Keratinocyte (primary cell): ENCODE data around the gene ZNF154. TPM values are rescaled to one million over a fixed set of nuclear protein-coding genes. Genes with fewer than 3 reads are reported as not detected.
"Not testable (repeated sequence)": the region's sequence is repeated elsewhere in the genome, so short reads cannot be mapped to it uniquely, and the experiment has no call there.

Source experiments
- DNase-seq: peaks from one replicate; pipeline ENCODE4 v3.0.0-alpha.2; 2011; ENCODE audit warnings: low read depth, missing footprints, low spot score
- FAIRE-seq: peaks from 2 replicates; lab custom pipeline; 2011; peaks lifted over from hg19 to GRCh38; lab: Jason Lieb, UNC
- H2AFZ ChIP-seq: 2 replicates; pipeline ENCODE4 v1.6.0; 2012; ENCODE audit warnings: low read length, control low read depth, inconsistent platforms; ENCODE audit not compliant: control insufficient read depth
- H3K27ac ChIP-seq: 2 replicates; pipeline ENCODE4 v1.5.1; 2011; ENCODE audit warnings: low read length; ENCODE audit not compliant: control insufficient read depth, insufficient read depth
- H3K27me3 ChIP-seq: 3 replicates; pipeline ENCODE4 v1.6.0; 2011; ENCODE audit warnings: low read length; ENCODE audit not compliant: control insufficient read depth, insufficient read depth; ENCODE audit errors: extremely low read depth
- H3K36me3 ChIP-seq, 2 experiments: 2 replicates in 1 of 2; 3 replicates in 1 of 2; pipeline ENCODE4 v1.5.1; 2011; ENCODE audit warnings: low read length in 2 of 2, mild to moderate bottlenecking in 1 of 2; ENCODE audit not compliant: control insufficient read depth in 2 of 2, insufficient read depth in 2 of 2; ENCODE audit errors: extremely low read depth in 1 of 2
- H3K4me1 ChIP-seq: 3 replicates; pipeline ENCODE4 v1.5.1; 2011; ENCODE audit warnings: low read length; ENCODE audit not compliant: control insufficient read depth, insufficient read depth; ENCODE audit errors: extremely low read depth
- H3K4me2 ChIP-seq: 3 replicates; pipeline ENCODE4 v1.6.0; 2011; ENCODE audit warnings: low read depth, low read length; ENCODE audit not compliant: control insufficient read depth, insufficient read depth; ENCODE audit errors: extremely low read depth
- H3K4me3 ChIP-seq, 3 experiments: fragments of 200-600 bp in 1 of 3; sonication (generic) in 1 of 3; 2 replicates in 2 of 3; 3 replicates in 1 of 3; pipeline ENCODE4 v1.5.1; 2011 to 2016; ENCODE audit warnings: low read length in 3 of 3, mild to moderate bottlenecking in 3 of 3, control low read depth in 2 of 3, inconsistent platforms in 1 of 3, low read depth in 1 of 3, mixed read lengths in 1 of 3, mixed run types in 1 of 3, moderate library complexity in 1 of 3; ENCODE audit not compliant: control insufficient read depth in 2 of 3, insufficient read depth in 2 of 3; ENCODE audit errors: extremely low read depth in 1 of 3
- H3K79me2 ChIP-seq: 2 replicates; pipeline ENCODE4 v1.6.0; 2012; ENCODE audit warnings: low read length; ENCODE audit not compliant: control insufficient read depth, insufficient read depth
- H3K9ac ChIP-seq: 3 replicates; pipeline ENCODE4 v1.6.0; 2011; ENCODE audit warnings: low read length; ENCODE audit not compliant: control insufficient read depth, insufficient read depth; ENCODE audit errors: extremely low read depth
- H3K9me1 ChIP-seq: 3 replicates; pipeline ENCODE4 v1.6.0; 2011; ENCODE audit warnings: low read length; ENCODE audit not compliant: control insufficient read depth, insufficient read depth; ENCODE audit errors: extremely low read depth
- H3K9me3 ChIP-seq: 2 replicates; pipeline ENCODE4 v1.5.1; 2012; ENCODE audit warnings: low read depth, low read length; ENCODE audit not compliant: control insufficient read depth
- H4K20me1 ChIP-seq: 3 replicates; pipeline ENCODE4 v1.6.0; 2011; ENCODE audit warnings: low read length; ENCODE audit not compliant: control insufficient read depth, insufficient read depth; ENCODE audit errors: extremely low read depth
- CTCF ChIP-seq, 3 experiments: IDR thresholded peaks in 1 of 3; conservative IDR thresholded peaks in 1 of 3; optimal IDR thresholded peaks in 1 of 3; 2 replicates in 2 of 3; 3 replicates in 1 of 3; pipeline versions ENCODE3 to v1.5.1; 2011; ENCODE audit warnings: low read length in 3 of 3, mild to moderate bottlenecking in 3 of 3, moderate library complexity in 2 of 3, control low read depth in 1 of 3, inconsistent platforms in 1 of 3; ENCODE audit not compliant: insufficient read depth in 2 of 3; ENCODE audit errors: extremely low read depth in 1 of 3
- EZH2 ChIP-seq: IDR thresholded peaks from one replicate; pipeline ENCODE4 v1.6.1; 2012; ENCODE audit warnings: inconsistent platforms, mild to moderate bottlenecking, low read length, moderate library complexity
- dilution Hi-C: fragments of 300-500 bp; cut with MboI; formaldehyde crosslinking; loops from one replicate; pipeline ENCODE4 v1.7.0; 2020; ENCODE audit warnings: low sequenced_read_pairs; ENCODE audit not compliant: extremely low pct_ligation_motif_present
- polyA plus RNA-seq, 5 experiments: library from polyadenylated mRNA; depleted of rRNA in 3 of 5; stranded (reverse) in 3 of 5; stranded (forward) in 1 of 5; unstranded in 1 of 5; fragments of >200 nt; gene quantifications; 1 replicate in 1 of 5; 2 replicates in 3 of 5; 3 replicates in 1 of 5; pipeline versions ENCODE4 v1.2.1 to v1.2.3, GENCODE V29; 2011 to 2012; ENCODE audit warnings: missing spikeins in 2 of 5, low read depth in 1 of 5, low replicate concordance in 1 of 5

ZNF154 gene
- polyA plus RNA-seq, 1 donor (not counting 4 experiments of a cell fraction or from before 2014, with no cell fraction given) = 2.8 TPM

GRCh38 chr19:57746580-57747471 lies 37.8 kb upstream of the ZNF154 start, which contains the start of gene ZNF776:
TSS of gene ZNF776 (plus strand) at chr19:57746815. CDS start at chr19:57747059, 244 bp downstream.
- Histone ChIP-seq H3K4me3 (peak within 1 kb of the TSS; percentile 79 to 95 (median 90)), H3K27me3 (no peaks in the 10 kb centered on the region), H3K9ac (peak within 1 kb of the TSS; percentile 81), H4K20me1 (no peaks in the 10 kb centered on the region), H3K79me2 (peaks cover 40% of the 10 kb centered on the region), H3K4me1 (peaks cover 6% of the 10 kb centered on the region), H3K9me3 (no peaks in the 10 kb centered on the region), H2AFZ (peak within 1 kb of the TSS; percentile 94), H3K4me2 (peak within 1 kb of the TSS; percentile 87), H3K27ac (peak within 1 kb of the TSS; percentile 75), H3K36me3 (peaks cover 0 to 6% of the 10 kb centered on the region in 2 experiments), H3K9me1 (no peaks in the 10 kb centered on the region)
- FAIRE-seq = peak; percentile 96
- DNase-seq = peak; percentile 26
- dilution Hi-C loops = no loop called here
- TF ChIP-seq EZH2 (no peak), CTCF (optimal IDR thresholded peaks at IDR 0.05 in 1 of 3, IDR thresholded peaks at IDR 0.05 in 1 of 3, conservative IDR thresholded peaks at IDR 0.05 in 1 of 3; ENCODE audit: extremely low read depth in 1 of 3, insufficient read depth in 2 of 3, low read length in 3 of 3) (no peak)

- DNase-seq, H4K20me1 ChIP-seq, FAIRE-seq, H3K27me3 ChIP-seq, H3K4me1 ChIP-seq, H3K27ac ChIP-seq, H3K79me2 ChIP-seq, H3K36me3 ChIP-seq, H2AFZ ChIP-seq, H3K9me3 ChIP-seq, H3K9me1 ChIP-seq, H3K4me3 ChIP-seq, dilution Hi-C loops, H3K4me2 ChIP-seq, H3K9ac ChIP-seq: not testable (repeated sequence)
Measured at GRCh38 chr19:57738770-57739169, 29.8 kb upstream of the ZNF154 start.
